Limb (tissue), 2 donors: Measurements from ENCODE around the gene MTHFR.
"Not testable (repeated sequence)": the region's sequence is repeated elsewhere in the genome, so short reads cannot be mapped to it uniquely, and the experiment has no call there.

ENCODE experiments used
- DNase-seq, 2 donors: peaks; one replicate each; pipeline ENCODE4 v3.0.0-alpha.2; 2016; ENCODE audit errors: extremely low spot score in 2 of 2

The MTHFR gene

DNA sequence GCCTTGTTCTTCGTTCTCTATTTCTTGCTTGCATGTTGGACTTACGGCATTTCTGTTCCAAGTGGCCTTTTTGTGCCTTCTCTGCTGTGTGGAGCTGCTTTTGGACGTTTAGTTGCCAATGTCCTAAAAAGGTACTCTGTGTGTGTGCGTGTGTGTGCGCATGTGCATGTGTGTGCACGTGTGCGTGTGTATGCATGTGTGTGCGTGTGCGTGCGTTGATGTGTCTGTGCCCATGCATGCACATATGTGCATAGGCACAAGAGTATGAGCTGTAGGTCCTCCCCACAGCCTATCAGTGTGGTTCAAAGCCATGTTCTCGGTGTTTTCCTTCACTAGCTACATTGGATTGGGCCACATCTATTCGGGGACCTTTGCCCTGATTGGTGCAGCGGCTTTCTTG, 28.1 kb upstream of the MTHFR start:
- DNase-seq = no peak

DNA sequence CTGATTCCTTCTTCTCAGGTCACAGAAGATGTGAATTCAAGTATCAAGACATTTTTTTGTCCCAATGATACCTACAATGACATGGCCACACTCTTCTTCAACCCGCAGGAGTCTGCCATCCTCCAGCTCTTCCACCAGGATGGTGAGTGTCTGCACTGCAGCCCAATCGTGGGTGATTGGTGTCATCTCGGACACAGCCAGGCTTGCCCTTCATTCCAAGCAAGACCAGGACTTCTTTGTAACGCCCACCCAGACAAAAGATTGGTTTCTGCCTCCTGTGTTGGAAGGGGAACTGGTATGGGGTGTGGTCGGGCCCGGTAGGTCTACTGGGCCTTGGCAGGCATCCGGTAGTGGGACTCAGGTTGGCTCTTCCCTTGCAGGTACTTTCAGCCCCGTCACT, 27.7 kb upstream of the MTHFR start:
- no peak for DNase-seq

GRCh38 chr1:11831945-11832725, 26.4 kb upstream of the MTHFR start:
- DNase-seq = no peak

DNA sequence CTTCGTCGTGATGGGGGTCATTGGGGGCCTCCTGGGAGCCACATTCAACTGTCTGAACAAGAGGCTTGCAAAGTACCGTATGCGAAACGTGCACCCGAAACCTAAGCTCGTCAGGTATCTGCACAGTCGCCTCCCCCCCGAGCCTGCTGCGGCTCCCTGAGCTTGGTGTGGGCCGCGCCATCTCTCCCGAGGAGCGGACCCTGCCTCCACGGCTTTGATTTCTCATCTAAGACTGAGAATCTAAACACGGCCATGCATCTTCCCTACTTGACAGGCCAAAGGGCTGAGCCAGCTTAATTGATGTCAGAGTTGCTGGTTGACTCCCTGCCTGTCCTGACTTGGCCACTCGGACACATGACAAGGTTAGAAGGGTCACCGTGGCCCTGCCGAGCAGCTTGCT, 22.7 kb upstream of the MTHFR start:
- DNase-seq = no peak

- no peak for DNase-seq
Observed at GRCh38 chr1:11826946-11827345, 21.2 kb upstream of the MTHFR start.

DNA sequence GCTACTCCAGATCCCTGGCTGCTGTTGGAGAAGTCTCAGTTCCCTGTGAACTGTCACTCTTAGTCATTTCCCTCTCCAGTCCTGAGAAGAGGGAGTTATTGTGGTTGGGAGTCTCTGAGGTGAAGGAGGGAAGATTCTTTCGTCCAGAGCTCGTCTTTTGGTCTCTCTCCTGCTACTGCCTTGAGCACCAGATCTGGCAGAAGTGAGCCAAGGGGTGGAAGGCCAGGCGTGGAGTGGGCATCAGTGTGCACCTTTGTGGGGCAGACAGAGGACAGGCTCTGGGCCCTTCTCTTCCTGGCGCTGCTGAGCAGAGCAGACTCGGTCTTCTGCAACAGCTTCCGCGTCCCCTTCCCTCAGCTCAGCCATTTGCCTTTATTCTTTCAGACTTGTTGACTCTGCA, 19.4 kb upstream of the MTHFR start:
- no peak for DNase-seq

DNA sequence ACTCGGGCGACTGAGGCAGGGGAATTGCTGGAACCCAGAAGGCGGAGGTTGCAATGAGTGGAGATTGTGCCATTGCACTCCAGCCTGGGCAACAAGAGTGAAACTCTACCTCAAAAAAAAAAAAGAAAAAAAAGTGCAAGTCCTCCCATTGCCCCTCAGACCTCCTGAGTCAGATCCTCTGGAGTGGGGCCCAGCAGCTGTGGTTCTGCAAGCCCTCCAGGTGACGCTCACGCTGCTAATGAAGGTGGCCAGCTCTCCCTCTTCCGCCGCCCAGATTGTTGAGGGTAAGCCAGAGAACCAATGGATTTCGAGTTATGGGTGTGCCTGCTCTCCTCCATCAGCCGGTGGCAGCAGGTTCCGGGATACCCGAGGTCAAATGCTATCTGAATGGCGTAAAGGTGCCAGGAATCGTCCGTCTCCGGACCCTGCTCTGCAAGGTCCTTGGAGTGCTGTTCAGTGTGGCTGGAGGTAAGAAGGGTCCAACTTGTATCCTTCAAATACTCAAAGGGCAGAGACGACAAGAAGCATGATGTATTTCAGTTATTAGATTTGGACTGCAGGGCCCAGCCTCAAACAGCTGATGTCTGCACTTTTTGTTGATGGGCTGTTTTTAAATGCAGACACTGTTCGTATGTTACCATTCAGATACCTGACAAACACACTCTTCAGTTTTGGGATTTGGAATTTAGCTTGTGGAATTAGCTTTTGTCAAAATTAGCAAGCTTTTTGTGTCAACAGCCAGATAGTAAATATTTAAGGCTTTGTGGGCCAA, 17.8 kb upstream of the MTHFR start:
- no peak for DNase-seq

GRCh38 chr1:11822091-11822490, 16.3 kb upstream of the MTHFR start:
- no peak for DNase-seq

DNA sequence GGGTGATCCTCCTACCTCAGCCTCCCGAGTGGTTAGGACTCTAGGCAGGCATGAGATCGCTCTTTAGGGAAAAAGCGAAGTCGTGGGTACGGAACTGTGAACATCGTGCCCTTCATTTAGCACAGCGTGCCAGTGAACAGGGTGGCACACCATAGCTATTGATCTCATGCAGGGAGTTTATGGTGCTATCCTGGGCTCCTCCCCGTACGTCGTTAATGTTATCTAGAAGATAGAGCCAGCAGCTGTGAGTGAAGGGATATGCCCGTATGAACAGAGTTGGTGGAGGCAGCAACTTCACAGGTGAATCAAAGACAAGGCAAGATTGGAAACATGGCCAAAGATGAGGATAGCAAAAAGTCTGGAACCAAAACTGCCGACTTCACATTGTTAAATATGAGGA, 11.4 kb upstream of the MTHFR start:
- no peak for DNase-seq

DNA sequence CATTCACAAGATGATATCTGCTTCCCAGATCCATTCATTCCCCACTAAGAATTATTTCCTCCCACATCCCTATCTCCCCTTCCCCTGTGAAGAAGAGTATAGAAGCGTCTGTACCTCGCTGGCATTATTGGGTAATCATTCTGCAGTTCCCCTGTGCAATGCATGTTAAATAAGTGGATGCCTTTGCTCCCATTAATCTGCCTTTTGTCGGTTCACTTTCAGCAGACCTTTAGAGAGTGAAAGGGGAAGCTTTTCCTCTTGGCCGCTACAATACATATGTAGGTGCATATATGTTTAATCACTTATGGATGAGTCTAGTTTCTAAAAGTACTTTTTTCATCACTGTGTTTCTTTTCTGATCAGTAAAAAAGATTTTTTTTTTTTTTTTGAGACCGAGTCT, 7.3 kb upstream of the MTHFR start:
- no peak for DNase-seq

GRCh38 chr1:11807133-11807532, 1.4 kb upstream of the MTHFR start:
- no peak for DNase-seq

DNA sequence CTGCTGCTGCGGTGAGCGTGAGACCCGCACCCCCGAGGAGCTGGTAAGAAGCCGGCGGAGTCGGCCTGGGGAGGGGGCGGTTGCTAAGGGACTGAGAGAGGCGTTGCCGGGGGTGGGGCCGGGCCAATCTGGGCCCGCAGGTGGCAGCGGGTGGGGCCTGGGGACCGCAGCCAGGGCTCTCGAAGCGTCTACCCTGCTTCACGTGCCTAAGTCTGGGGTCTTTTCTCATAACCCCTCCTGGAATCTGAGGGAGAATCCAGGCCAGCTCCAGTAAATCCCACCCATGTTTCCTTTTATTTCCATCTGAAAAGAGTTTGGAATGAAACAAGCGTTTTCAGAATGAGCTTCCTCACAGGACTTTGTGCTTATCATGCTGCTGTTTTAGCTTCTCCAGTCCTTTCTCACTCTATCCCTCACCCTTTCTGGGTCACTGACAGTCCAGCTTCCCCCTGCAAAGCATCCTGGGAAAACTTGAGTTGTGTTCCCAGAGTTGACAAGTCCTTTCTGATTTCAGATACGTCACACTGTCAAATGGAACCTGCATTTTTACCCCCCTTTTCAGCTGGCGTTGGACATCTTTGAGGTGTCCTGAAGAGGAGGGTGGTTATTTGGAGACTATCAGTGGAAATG, 658 bp upstream of the MTHFR start:
- DNase-seq = no peak

DNA sequence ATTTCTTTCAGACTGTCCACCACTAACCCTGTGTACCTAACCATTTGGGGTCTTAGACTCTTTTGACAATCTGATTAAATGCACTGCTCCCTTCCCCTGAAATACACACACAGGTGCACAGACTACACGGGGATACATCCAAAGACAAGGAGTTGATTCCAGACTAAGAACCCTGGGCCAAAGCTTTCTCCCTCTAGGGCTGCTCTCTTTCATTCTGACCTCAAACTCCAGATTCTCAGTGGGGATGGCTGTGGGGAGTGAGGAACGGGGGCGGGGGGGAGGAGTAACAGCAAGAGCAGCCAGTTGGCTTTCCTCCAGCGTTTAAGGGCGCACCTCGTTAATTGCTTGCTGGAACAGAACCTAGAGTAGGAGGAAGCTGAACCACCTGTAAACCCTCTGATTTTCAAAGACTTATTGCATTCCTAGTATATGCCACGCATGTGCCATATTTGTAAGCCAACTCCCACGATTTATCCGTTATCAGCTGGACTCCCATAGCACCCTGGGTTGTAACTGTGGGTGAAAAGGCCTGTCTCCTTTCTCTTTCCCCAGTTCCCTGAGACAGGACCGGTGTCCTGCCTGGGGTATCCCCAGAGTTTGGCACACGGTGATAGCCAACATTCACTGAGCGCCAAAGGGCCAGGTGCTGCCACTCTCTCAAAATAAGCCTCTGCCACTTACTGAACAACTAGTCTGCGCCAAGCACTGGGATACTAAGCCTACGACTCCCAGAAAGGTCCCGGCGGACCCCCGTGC, 920 bp downstream of the MTHFR start:
- peak; percentile 42 to 58 for DNase-seq

DNA sequence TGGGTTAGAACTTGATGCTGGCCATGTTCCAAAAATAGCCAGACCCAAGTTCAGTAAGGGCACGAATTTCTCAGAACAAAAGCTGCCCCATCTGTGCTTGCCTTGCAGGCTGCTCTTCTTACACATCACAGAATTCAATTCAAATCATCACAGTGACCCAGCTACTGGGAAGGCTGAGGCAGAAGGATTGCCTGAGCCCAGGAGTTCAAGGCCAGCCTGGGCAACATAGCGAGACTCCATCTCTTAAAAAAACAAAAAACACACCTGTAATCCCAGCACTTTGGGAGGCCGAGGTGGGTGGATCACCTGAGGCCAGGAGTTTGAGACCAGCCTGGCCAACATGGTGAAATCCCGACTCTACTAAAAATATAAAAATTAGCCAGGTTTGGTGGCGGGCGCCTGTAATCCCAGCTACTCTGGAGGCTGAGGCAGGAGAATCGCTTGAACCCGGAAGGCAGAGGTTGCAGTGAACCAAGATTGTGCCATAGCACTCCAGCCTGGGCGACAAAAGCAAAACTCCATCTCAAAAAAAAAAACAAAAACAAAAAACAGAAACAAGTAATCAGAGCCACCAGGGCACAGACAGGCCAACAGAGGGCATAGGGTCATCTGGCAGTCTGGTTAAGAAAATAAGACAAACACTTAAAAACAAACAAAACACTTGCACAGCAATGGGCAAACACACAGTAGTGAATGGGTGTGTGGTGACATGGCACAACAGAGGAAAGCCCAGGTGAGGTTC, 1.7 kb downstream of the MTHFR start:
- DNase-seq = not testable (repeated sequence)

DNA sequence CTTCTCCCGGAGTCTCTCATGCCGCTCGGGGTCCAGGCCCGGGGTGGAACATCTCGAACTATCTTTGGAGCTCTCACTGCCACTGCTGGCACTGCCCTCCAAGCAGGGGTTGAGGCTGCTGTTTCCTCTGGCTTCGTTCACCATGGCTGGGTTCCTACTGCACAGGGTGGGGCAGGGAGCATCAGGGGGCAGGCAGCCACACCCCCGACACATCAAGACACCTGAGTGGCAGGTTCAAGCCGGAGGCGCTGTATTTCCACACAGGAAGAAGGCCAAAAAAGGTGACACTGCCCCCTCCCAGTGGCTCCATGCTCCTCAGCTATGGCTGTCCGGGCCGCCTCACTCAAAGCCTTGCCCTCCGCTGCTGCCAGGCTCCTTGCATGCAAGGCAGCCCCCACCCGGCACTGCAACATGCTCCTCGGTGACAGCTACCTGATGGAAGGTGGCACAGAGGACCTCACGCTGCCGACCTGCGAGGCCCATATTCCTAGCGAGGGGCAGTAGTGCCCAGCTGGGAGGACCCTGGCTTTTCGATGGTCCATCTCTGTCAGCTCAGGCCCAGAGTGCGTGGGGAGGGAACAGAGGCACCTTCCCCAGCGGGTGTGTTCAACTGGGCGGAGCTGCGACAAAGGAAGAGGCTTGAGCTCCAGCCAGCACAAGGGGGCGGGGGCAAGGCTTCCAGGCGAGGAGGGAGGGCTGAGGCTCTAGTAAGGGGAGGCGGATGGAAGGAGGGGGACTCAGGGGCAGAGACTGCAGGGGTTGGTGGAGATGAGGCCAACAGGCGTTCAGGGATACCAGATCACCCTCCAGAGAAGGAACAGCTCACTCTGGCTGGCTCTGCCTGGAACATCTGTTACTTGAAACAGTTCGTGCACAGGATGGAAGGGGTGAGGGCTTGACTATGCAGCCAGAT, 2.5 kb downstream of the MTHFR start:
- peak; percentile 88 to 93 for DNase-seq

- DNase-seq = no peak
Observed at GRCh38 chr1:11802616-11802972, 3.2 kb downstream of the MTHFR start.

GRCh38 chr1:11800756-11801433, 4.9 kb downstream of the MTHFR start:
- DNase-seq = no peak

- no peak for DNase-seq
Observed at GRCh38 chr1:11800391-11800755, 5.4 kb downstream of the MTHFR start.

DNA sequence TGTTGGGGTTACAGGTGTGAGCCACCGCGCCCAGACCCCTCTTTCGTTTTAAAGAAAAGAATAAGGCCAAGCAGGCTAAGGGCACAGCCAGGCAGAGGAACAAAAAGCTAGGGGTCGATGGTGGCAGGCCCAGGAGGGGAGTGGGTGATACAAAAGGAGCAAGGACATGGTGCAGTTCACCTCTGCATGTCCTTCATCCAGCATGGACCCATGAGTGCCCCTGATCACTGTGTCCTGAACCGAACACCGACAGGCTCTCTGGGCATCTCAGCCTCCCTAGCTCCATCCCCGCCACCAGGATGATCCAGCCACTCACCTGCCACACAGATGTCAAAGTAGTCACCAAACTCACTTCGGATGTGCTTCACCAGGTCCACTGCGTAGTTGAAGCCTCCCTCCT, 5.9 kb downstream of the MTHFR start:
- DNase-seq = no peak

GRCh38 chr1:11799099-11799498, 6.7 kb downstream of the MTHFR start:
- DNase-seq = no peak
